LNCAP (cell line): Measurements from ENCODE around the gene RNF187.

Experiments used
- TF ChIP-seq, protein P1 (sequence below): fragments of 450-650 bp; IDR thresholded peaks from 2 replicates; pipeline ENCODE4 v1.5.1; 2017; ENCODE audit warnings: mild to moderate bottlenecking

The RNF187 gene

DNA sequence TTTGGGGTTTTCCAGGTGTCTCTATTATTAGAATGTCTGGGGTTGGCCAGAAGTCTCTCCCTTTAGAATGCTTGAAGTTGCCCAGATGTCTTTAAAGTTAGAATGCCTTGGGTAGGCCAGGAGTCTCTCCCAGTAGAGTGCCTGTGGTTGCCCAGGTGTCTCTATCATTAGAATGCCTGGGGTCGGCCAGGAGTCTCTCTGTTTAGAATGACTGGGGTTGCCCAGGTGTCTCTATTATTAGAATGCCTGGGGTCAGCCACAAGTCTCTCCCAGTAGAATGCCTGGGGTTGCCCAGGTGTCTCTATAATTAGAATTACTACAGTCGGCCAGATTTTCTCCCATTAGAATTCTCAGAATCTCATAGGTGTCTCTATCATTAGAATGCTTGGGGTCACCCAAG lies 55.2 kb downstream of the RNF187 start:
- TF ChIP-seq, protein P1, sequence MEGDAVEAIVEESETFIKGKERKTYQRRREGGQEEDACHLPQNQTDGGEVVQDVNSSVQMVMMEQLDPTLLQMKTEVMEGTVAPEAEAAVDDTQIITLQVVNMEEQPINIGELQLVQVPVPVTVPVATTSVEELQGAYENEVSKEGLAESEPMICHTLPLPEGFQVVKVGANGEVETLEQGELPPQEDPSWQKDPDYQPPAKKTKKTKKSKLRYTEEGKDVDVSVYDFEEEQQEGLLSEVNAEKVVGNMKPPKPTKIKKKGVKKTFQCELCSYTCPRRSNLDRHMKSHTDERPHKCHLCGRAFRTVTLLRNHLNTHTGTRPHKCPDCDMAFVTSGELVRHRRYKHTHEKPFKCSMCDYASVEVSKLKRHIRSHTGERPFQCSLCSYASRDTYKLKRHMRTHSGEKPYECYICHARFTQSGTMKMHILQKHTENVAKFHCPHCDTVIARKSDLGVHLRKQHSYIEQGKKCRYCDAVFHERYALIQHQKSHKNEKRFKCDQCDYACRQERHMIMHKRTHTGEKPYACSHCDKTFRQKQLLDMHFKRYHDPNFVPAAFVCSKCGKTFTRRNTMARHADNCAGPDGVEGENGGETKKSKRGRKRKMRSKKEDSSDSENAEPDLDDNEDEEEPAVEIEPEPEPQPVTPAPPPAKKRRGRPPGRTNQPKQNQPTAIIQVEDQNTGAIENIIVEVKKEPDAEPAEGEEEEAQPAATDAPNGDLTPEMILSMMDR: no peak

DNA sequence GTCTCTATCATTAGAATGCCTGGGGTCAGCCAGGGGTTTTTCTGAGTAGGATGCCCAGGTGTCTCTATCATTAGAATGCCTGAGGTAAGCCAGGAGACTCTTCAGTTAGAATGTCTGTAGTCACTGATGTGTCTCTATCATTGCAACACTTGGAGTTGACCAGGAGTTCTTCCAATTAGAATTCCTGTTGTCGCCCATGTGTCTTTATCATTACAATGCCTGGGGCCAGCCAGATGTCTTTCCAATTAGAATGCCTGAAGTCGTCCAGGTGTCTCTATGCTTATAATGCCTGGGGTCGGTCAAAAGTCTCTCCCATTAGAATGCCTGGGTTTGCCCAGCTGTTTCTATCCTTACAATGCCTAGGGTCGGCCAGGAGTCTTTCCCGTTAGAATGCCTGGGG lies 55.8 kb downstream of the RNF187 start:
- TF ChIP-seq, protein P1: no peak

DNA sequence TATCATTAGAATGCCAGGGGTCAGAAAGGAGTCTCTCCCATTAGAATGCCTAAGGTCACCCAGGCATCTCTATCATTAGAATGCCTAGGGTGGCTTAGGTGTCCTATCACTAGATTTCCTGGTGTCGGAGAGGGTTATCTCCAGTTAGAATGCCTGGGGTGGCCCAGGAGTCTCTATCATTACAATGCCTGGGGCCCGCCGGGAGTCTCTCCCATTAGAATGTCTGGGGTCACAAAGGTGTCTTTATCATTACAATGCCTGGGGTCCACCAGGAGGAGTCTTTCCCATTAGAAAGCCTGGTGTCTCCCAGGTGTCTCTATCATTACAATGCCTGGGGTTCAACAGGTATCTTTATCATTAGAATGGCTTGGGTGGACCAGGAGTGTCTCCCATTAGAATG lies 56.2 kb downstream of the RNF187 start:
- TF ChIP-seq, protein P1: no peak

DNA sequence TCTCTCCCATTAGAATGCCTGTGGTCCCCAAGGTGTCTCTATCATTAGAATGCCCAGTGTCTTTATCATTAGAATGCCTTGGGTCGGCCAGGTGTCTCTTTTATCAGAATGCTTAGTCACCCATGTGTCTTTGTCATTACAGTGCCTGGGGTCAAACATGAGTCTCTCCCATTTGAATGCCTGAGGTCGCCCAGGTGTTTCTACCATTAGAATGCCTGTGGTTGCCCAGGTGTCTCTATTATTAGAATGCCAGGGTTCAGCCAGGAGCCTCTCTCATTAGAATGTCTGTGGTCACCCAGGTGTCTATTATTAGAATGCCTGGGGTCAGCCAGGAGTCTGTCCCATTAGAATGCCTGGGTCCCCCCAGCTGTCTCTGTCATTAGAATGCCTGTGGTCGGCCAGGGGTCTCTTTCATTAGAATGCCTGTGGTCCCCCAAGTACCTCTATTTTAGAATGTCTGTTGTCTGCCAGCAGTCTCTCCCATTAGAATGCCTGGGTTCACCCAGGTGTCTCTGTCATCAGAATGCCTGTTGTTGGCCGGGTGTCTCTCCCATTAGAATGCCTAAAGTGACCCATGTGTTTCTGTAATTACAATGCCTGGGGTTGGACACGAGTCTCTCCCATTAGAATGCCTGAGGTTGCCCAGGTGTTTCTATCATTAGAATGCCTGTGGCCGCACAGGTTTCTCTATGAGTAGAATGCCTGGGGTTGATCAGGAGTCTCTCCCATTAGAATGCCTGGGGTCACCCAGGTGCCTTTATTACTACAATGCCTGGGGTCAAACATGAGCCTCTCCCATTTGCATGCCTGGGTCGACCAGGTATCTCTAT lies 57.1 kb downstream of the RNF187 start:
- TF ChIP-seq, protein P1: no peak

DNA sequence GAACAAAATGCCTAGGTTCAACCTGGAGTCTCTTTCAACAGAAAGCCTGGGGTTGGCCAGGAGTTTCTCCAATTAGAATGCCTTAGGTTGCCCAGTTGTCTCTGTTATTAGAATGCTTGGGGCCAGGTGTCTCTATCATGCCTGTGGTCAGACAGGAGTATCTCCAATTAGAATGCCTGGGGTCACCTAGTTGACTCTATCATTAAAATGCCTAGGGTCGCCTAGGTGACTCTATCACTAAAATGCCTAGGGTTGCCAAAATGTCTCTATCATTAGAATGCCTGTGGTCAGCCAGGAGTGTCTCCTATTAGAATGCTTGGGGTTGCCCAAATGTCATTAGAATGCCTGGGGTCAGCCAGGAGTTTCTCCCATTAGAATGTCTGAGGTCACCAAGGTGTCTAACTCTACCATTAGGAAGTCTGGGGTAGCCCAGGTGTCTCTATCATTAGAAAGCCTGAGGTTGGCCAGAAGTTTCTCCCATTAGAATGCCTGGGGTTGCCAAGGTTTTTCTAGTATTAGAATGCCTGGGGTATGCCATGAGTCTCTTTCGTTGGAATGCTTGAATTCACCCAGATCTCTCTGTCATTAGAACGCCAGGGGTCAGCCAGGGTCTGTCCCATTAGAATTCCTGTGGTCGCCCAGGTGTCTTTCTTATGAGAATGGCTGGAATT lies 57.9 kb downstream of the RNF187 start:
- TF ChIP-seq, protein P1: no peak
